OCI-LY7 (cell line): Measurements from ENCODE around the gene IFNA2. TPM values are rescaled to one million over a fixed set of nuclear protein-coding genes. Genes with fewer than 3 reads are reported as not detected.
A peak's percentile ranks its signal among the peaks of the same experiment; 100 is the strongest.

ENCODE experiments used
- BruUV-seq: library from RNA; stranded (reverse); fragments of 400-500 nt; replicated peaks from 2 replicates; lab custom pipeline; 2021; lab: Mats Ljungman, UMichigan
- CTCF ChIA-PET: fragments of 300-600 bp; sonication (Branson Sonifier 250); formaldehyde crosslinking; loops from one replicate; lab custom pipeline; 2022; ENCODE audit warnings: antibody characterized with exemption; ENCODE audit not compliant: unreplicated experiment; lab: Charles Lee
- POLR2A ChIA-PET: fragments of 300-600 bp; sonication (Branson Sonifier 250); formaldehyde crosslinking; loops from one replicate; lab custom pipeline; 2022; ENCODE audit warnings: antibody characterized with exemption; lab: Charles Lee
- DNase-seq: peaks from one replicate; pipeline ENCODE4 v3.0.0-alpha.2; 2015; ENCODE audit warnings: low spot score
- H2AFZ ChIP-seq: fragments of 200-600 bp; sonication (generic), shearing (Covaris generic); 2 replicates; pipeline ENCODE4 v1.6.1; 2014; ENCODE audit warnings: mild to moderate bottlenecking, antibody characterized with exemption, low read length, moderate library complexity
- H3K27ac ChIP-seq: fragments of 200-600 bp; sonication (generic); 2 replicates; pipeline ENCODE4 v1.5.1; 2014; ENCODE audit warnings: mixed run types, low read depth, mild to moderate bottlenecking, moderate library complexity, low read length, inconsistent platforms; ENCODE audit not compliant: poor library complexity, severe bottlenecking
- H3K36me3 ChIP-seq: fragments of 200-600 bp; sonication (generic); 2 replicates; pipeline ENCODE4 v1.6.1; 2014; ENCODE audit warnings: mild to moderate bottlenecking, antibody characterized with exemption, low read length, moderate library complexity, mixed read lengths; ENCODE audit not compliant: insufficient read depth
- H3K4me1 ChIP-seq: fragments of 200-600 bp; sonication (generic); 2 replicates; pipeline ENCODE4 v1.5.1; 2014; ENCODE audit warnings: mild to moderate bottlenecking, low read length; ENCODE audit not compliant: insufficient read depth, poor library complexity, severe bottlenecking
- H3K4me2 ChIP-seq: fragments of 200-600 bp; sonication (generic); 2 replicates; pipeline ENCODE4 v1.6.1; 2014; ENCODE audit warnings: mild to moderate bottlenecking, low read length
- H3K4me3 ChIP-seq: fragments of 200-600 bp; sonication (generic); 2 replicates; pipeline ENCODE4 v1.5.1; 2014; ENCODE audit warnings: mild to moderate bottlenecking, low read depth, low read length; ENCODE audit not compliant: poor library complexity, severe bottlenecking
- H3K79me2 ChIP-seq: fragments of 200-600 bp; sonication (generic); 2 replicates; pipeline ENCODE4 v1.6.1; 2016; ENCODE audit warnings: low read depth, mild to moderate bottlenecking, low read length, moderate library complexity, mixed read lengths; ENCODE audit not compliant: insufficient read depth
- H3K9me2 ChIP-seq: fragments of 200-600 bp; sonication (generic); 2 replicates; pipeline ENCODE4 v1.6.1; 2016; ENCODE audit warnings: mild to moderate bottlenecking, low read length, mixed read lengths; ENCODE audit not compliant: insufficient read depth
- H3K9me3 ChIP-seq: fragments of 200-600 bp; sonication (generic); 2 replicates; pipeline ENCODE4 v1.6.1; 2014; ENCODE audit warnings: mild to moderate bottlenecking, mixed run types, low read length, mixed read lengths
- H4K20me1 ChIP-seq: fragments of 200-600 bp; sonication (generic); 2 replicates; pipeline ENCODE4 v1.6.1; 2014; ENCODE audit warnings: mild to moderate bottlenecking, antibody characterized with exemption, low read length, moderate library complexity, mixed read lengths; ENCODE audit not compliant: insufficient read depth
- EZH2phosphoT487 ChIP-seq: fragments of 200-600 bp; sonication (generic); IDR thresholded peaks from 2 replicates; pipeline ENCODE4 v1.6.1; 2018; ENCODE audit warnings: low read depth, borderline replicate concordance, mild to moderate bottlenecking, mixed run types, antibody characterized with exemption, low read length, moderate library complexity, mixed read lengths
- intact Hi-C: fragments of 100-400 bp; cut with micrococcal nuclease; formaldehyde crosslinking; loops from one replicate; pipeline ENCODE4 v1.10.0; 2022; ENCODE audit not compliant: unreplicated experiment
- total RNA-seq, 2 experiments: library from RNA; depleted of rRNA in 1 of 2; stranded (reverse); fragments of >200 nt in 1 of 2; shearing (Covaris generic) in 1 of 2; gene quantifications; 2 replicates each; pipeline ENCODE4 v1.2.3, GENCODE V29; 2014 to 2022
- TF ChIP-seq, protein P1 (sequence below): fragments of 200-600 bp; sonication (generic); conservative IDR thresholded peaks from 2 replicates; pipeline ENCODE4 v1.5.1; 2014; ENCODE audit warnings: mild to moderate bottlenecking, antibody characterized with exemption, low read length, moderate library complexity, mixed read lengths

The IFNA2 gene
- total RNA-seq, 2 experiments from 2014 or later, result not detected

DNA sequence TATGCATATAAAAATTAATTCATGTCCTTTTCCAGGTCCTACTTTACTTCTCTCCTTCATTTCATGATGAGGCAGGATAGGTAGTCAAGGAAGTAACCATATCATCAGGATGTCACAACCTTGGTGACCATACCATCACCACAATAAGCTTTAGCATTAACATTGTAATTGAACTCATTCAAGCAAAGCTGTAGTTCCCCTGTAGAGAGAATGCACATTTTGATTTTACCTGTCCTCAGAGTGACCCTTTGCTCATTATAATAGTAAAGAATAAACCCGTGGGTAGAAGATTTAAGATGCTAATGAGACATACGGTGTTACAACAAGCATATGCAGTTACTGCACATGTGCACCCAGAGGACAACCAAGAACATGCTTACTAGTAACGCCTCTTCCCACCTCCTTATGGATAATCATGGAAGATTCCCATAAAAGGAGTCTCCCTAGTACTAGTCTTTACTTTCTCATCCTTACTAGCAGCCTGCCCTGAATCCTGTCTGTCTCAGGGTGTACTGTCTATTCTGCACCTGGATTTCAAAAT, 36.7 kb downstream of the IFNA2 start:
- Histone ChIP-seq H3K4me1 (no peaks in the 10 kb centered on the region), H3K79me2 (no peaks in the 10 kb centered on the region), H4K20me1 (no peaks in the 10 kb centered on the region), H2AFZ (no peak overlapping the region), H3K4me3 (no peak overlapping the region), H3K36me3 (no peaks in the 10 kb centered on the region), H3K9me3 (peaks cover 7% of the 10 kb centered on the region; the same call in 1 of the 2 replicates), H3K9me2 (no peaks in the 10 kb centered on the region), H3K27ac (no peak overlapping the region), H3K4me2 (no peak overlapping the region)
- DNase-seq, result no peak
- TF ChIP-seq, protein P1, sequence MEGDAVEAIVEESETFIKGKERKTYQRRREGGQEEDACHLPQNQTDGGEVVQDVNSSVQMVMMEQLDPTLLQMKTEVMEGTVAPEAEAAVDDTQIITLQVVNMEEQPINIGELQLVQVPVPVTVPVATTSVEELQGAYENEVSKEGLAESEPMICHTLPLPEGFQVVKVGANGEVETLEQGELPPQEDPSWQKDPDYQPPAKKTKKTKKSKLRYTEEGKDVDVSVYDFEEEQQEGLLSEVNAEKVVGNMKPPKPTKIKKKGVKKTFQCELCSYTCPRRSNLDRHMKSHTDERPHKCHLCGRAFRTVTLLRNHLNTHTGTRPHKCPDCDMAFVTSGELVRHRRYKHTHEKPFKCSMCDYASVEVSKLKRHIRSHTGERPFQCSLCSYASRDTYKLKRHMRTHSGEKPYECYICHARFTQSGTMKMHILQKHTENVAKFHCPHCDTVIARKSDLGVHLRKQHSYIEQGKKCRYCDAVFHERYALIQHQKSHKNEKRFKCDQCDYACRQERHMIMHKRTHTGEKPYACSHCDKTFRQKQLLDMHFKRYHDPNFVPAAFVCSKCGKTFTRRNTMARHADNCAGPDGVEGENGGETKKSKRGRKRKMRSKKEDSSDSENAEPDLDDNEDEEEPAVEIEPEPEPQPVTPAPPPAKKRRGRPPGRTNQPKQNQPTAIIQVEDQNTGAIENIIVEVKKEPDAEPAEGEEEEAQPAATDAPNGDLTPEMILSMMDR, result no peak
- TF ChIP-seq EZH2phosphoT487, result no peak
- intact Hi-C loops, result no loop called here
- ChIA-PET CTCF (no interaction called here), POLR2A (no interaction called here)
- no TSS peak for BruUV-seq

DNA sequence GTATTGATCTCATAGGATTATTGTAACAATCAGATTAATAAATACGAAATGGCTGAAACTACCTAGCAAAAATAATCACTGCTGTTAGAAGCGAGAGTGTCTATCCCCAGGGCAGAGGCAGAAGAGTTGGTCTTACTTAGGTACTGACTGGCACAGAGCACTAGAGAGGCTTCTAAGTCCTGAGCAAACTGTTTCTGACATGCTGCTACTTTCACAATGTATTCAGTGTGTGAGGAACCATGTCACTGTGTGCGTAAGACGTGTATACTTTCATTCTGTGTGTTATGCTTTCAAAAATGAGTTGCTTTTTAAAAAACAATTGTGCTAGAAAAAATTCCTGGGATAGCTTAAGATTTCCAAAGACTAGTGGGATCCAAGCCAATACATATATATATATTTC, 44.5 kb downstream of the IFNA2 start:
- H3K79me2 ChIP-seq, result peaks cover 1% of the 10 kb centered on the region; the same call in 1 of the 2 replicates
- H3K4me1 ChIP-seq, result peaks cover 5% of the 10 kb centered on the region
- ChIA-PET POLR2A (no interaction called here), CTCF (no interaction called here)
- no peak overlapping the region for H3K4me2 ChIP-seq
- H3K9me2 ChIP-seq, result no peaks in the 10 kb centered on the region
- intact Hi-C loops, result no loop called here
- no peak for TF ChIP-seq EZH2phosphoT487
- TF ChIP-seq, protein P1, result no peak
- H4K20me1 ChIP-seq, result no peaks in the 10 kb centered on the region
- no peak overlapping the region for H3K27ac ChIP-seq
- DNase-seq, result no peak
- H3K36me3 ChIP-seq, result no peaks in the 10 kb centered on the region
- H3K9me3 ChIP-seq, result peaks cover 6% of the 10 kb centered on the region; the same call in 1 of the 2 replicates
- H3K4me3 ChIP-seq, result no peak overlapping the region
- H2AFZ ChIP-seq, result no peak overlapping the region
- BruUV-seq, result no TSS peak

DNA sequence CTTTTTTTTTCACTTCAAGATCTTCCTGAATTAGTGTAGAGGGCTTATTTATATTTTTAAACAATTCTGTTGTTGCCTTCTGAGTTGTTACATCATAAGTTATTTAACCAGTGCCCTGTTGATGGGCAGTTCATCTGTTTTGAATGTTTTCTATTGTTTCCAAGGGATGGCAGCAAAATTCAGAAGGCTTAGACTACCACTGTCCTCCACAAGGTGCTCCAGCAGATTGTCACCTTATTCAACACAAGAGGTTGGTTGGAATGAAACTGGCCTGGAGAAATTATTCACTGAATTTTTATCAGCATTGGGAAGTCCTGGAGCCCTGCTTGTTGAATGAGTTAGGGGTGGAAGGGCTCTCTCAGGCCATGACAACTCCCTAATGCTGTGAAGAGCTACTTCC, 48.7 kb downstream of the IFNA2 start:
- CTCF ChIA-PET, result no interaction called here
- Histone ChIP-seq H4K20me1 (peaks cover 20% of the 10 kb centered on the region; the same call in 1 of the 2 replicates), H3K4me1 (peaks cover 39% of the 10 kb centered on the region), H3K36me3 (peaks cover 25% of the 10 kb centered on the region), H3K9me2 (no peaks in the 10 kb centered on the region), H3K4me3 (no peak overlapping the region), H3K27ac (no peak overlapping the region), H3K4me2 (peak overlapping the region; percentile 93; the same call in 1 of the 2 replicates), H3K9me3 (no peaks in the 10 kb centered on the region), H3K79me2 (peaks cover 41% of the 10 kb centered on the region), H2AFZ (peak overlapping the region; percentile 99; the same call in 1 of the 2 replicates)
- peak; percentile 21 for DNase-seq
- BruUV-seq, result no TSS peak
- POLR2A ChIA-PET, result interaction anchor here (0.7 kb wide), 1 partner anchor 466 kb away, joined by 4 read pairs; no protein-coding TSS in a partner anchor
- intact Hi-C loops, result loop anchor here (5.0 to 10.0 kb wide), 3 partner anchors 654 to 908 kb away; partner anchors contain the start of genes CDKN2A, CDKN2B-AS1 and FOCAD
- no peak for TF ChIP-seq EZH2phosphoT487
- TF ChIP-seq, protein P1, result peak; percentile 32; the same call in 1 of the 2 replicates
